Neural progenitor cell (in vitro differentiated cells): ENCODE measurements around the gene NCK1.

Source experiments
- CTCF ChIP-seq: fragments of 200-600 bp; sonication (generic); IDR thresholded peaks from 2 replicates; pipeline ENCODE4 v1.5.1; 2017; ENCODE audit warnings: antibody characterized with exemption, mild to moderate bottlenecking
- EZH2 ChIP-seq: fragments of 200-600 bp; sonication (generic); IDR thresholded peaks from 2 replicates; pipeline ENCODE4 v1.6.1; 2017; ENCODE audit warnings: antibody characterized with exemption, mild to moderate bottlenecking, moderate library complexity
- EZH2phosphoT487 ChIP-seq: fragments of 200-600 bp; sonication (generic); IDR thresholded peaks from 2 replicates; pipeline ENCODE4 v1.6.1; 2017; ENCODE audit warnings: antibody characterized with exemption

DNA sequence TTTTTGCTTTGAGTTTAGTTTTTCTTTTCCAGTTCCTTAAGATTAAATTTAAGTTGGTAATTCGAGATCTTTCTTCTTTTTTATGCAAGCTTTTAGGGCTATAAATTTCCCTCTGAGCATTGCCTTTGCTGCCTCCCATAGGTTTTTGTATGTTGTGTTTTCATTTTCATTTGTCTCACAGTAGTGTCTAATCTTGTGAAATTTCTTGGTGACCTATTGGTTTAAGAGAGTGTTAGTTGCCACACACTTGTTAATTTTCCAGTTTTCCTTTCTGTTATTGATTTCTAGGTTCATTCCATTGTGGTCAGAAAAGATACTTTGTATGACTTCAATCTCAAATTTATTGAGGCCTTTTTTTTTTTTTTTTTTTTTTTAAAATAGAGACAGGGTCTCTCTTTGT lies 77.5 kb downstream of the NCK1 start:
- TF ChIP-seq CTCF (no peak), EZH2 (no peak), EZH2phosphoT487 (no peak)
